ENCODE results near the gene ITFG2.
"Not testable (repeated sequence)": the region's sequence is repeated elsewhere in the genome, so short reads cannot be mapped to it uniquely, and the experiment has no call there.

The ITFG2 gene

GRCh38 chr12:2812290-2813213 lies at the start of gene ITFG2:
Gene ITFG2, plus strand, starts transcription at chr12:2812668. Its CDS starts 93 bp downstream, at chr12:2812761.
- DNase-seq, result peak; percentile 94

GRCh38 chr12:2764398-2764797 lies 48.1 kb upstream of the ITFG2 start:
- no peak for DNase-seq

DNA sequence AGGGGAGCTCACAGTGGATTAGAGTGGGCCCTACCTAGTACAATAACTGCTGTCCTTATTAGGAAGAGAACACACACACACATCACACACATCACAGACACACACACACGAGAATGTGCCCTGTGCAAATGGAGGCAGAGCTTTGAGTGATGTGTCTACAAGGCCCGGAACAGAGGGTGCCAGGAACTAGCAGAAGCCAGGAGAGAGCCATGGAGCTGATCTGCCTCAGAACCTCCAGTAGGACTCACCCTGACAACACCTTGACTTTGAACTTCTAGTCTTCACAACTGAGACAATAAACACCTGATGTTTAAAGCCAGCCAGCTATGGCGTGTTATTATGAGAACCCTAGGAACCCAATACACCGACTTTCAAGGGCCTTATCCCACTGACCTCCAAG lies 47.4 kb upstream of the ITFG2 start:
- DNase-seq, result no peak

DNA sequence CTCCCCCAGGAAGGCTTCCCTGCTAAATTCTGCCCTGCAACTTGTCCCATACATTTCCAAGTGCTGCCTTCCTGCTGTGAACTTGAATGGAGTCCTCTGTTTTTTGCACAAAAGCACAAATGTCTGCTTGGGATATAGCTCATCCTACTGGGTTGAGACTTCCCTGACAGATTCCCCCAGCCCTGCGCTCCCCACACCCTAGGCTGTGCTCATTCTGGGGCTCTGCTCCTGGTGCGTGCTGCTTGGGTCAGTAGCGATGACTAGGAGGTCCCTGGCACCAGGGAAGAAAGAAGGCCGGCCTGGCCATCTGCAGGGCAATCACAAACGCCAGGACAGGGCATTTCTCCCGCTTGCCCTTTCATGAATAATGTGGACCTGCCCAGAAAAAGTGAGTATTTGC lies 46.9 kb upstream of the ITFG2 start:
- DNase-seq, result no peak

GRCh38 chr12:2768224-2768961 lies 44.1 kb upstream of the ITFG2 start:
- DNase-seq, result no peak

DNA sequence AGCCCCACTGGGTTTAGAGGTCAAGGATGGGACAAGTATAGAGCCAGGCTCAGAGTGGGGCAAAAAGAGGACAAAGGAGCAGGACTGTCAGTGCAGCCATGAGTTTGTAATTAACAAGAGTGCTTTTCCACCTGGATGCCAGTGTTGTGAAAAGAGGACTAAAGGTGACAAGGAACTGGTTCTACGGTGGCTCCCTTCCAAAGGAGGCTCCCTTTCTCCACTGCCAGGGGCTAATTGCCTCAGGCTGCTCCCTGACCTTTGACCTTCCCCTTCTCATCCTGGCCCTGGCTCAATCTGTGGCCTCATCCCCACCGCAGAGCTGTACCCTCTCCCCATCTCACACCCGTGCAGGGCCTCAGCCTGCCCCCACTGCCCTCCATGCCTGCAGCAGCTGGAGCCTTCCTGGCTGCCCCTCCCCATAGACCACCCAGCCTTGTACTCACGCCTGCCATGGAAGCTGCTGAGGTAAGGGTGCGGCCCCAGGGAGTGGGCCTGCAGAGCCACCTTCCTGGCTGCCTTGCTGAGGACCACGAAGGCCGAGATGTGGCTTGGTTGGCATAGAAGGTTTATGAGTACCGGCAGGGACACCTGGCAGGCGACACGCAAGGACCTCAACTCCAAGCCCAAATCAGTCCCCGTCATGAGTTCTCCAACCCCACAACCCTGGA lies 42.5 kb upstream of the ITFG2 start:
- DNase-seq, result no peak

- not testable (repeated sequence) for DNase-seq
Measured at GRCh38 chr12:2770544-2770943, 41.9 kb upstream of the ITFG2 start.

GRCh38 chr12:2772370-2772769 lies 40.1 kb upstream of the ITFG2 start:
- no peak for DNase-seq

DNA sequence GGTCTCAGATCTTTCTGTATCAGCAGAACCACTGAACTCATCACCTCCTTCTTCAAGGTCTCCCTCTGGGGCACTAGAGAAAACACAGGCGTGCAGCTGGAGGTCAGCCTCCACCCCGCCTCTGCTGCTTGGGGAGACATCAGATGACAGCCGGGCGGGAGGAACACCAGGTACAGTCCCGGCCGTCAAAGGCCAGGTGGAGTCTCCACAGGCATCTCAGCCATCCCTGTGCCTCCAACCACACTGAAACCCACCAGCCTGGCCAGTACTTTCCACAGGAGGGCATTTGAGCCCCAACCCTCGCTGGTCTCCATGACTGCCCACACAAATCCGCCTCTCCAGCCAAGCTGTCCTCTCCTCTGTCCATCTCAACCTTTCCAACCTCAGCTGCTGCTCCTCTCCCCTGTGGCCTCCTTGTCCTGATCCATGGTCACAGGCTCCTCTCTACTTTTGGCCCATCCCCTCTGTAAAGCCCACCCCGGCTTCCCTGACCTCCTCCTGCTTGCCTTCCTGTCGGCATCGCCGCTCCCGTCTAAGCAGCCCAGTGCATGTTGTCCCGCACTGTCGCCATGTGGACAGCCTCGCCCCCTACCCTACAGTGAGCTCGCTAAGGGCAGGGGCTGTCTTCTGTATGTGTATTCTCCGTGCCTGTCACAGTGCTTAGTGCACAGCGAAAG lies 39.1 kb upstream of the ITFG2 start:
- DNase-seq, result no peak

DNA sequence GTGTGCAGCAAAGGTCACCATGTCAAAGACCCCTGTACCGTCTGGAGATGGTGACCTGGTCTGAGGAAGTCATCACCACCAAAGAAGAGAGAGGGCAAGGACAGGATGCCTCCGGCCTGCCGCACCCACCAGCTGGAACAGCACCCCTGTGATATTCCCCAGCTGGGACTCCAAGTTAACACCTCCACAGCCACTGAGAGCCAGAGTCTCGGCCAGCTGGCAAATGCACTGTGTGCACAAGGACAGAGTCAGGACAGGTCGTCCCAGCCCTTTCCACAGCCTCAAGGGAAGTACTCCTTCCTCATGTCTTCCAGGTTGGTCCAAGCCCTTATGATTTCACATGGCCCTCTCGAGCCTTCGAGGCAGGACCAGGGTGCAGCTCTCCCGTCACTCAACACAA lies 37.0 kb upstream of the ITFG2 start:
- no peak for DNase-seq

DNA sequence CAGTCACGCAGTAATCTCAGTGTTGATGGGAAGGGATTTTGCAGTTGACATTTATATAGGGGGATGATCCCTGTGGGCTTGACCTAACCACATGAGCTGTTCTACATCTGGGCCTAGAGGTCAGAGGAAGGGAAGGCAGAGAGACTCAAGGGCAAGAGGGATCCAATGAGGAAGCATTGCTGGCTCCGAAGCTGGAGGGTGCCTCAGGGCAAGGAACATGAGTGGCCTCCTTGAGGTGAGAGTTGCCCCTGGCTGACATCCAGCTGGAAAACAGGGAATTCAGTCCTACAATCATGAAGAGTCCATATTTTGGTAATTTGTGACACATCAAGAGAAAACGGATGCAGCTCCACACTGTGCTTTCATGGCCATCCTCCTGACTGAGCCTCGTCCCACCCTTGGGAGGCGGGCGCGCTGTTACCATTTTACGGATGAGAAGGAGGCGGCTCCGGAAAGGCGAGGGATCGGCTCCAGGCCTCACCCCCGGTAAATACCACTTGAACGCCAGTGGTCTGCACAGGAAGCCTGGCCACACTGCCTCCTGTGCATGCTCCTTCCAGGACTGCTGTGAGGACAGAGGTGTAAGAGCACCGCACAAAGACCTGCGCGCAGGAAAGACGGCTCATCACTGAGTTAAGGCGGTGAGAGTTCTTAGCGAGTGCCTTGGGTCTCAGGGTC lies 36.2 kb upstream of the ITFG2 start:
- DNase-seq, result no peak

- DNase-seq, result no peak
Measured at GRCh38 chr12:2779281-2779680, 33.2 kb upstream of the ITFG2 start.

DNA sequence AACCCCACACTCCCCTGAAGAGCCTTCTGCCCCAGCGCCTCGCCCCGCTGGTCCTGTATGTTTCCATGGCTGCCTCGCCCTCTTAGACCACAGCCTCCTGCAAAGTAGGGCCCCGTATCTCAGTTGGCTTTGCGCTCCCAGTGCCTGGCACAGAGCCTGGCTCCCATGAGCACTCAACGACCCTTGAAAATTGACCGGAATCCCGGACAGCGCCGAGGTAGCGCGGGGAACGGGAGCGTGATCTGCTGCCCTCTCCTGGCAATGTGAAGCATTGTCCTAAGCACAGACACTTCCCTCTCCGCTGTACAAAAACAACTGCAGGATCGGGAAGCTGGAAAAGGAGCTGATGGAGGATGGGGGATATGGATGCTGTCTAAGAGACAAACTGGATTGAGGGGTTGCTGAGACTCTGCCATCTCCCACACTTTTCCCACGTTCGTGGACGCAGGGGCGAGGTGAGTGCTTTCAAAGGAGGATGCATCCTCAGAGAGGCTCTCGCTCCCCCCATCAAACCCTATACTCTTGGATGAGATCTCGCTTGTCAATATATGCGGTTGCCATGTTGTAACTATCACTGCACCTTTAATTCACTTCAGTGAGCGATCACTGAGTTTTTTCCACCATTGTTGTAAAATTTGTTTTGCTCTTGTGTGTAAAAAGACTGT lies 28.4 kb upstream of the ITFG2 start:
- DNase-seq, result peak; percentile 39

- no peak for DNase-seq
Measured at GRCh38 chr12:2785017-2785416, 27.5 kb upstream of the ITFG2 start.

DNA sequence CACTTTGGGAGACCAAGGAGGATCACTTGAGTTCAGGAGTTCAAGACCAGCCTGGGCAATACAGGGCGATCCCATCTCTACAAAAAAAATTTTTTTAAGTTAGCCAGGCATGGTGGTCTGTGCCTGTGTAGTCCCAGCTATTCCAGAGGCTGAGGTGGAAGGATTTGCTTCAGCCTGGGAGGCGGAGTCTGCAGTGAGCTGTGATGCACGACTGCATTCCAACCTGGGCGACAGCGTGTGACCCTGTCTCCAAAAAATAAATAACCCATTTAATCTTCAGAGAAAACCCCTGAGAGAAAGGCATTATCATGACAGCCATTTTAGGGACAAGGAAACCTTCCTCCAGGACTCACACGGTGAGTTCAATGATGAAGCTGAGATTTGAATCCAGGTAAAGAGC lies 21.4 kb upstream of the ITFG2 start:
- DNase-seq, result no peak

DNA sequence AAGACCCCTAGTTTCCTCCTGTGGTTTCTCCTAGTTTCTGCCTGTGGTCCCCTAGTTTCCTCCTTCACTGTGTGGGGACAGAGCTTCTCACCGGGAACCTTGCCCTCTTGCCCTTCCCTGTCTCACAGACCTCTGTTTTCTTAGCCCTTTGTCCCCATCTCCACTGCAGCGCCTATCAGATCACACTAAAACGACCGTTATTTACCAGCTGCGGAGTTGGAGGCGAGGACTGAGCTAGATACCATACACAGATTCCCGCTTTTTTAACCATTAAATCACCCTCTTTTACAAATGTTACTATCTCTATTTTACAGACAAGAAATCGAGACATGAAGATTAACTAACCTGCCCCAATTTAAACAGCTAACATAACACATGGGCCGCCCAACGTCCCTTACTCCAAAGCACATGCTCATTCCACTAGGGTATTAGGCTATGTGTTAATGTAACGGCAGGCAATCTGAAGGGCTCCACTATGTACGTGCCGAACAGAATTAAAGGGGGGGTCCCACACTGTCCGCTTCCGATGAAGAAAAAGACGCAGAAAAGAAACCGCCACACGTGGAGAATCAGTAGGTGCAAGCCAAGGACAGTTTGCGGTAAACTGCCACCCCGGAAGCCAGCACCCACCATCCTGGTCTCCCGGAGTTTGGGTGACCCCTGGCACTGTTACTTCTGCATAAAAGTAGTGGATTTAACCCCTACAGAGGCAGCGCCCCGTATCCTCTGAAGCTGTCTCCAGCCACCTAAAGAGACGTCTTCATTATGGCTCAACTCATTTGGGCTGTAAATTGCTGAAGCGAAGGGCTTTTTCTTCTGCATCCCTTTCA lies 19.6 kb upstream of the ITFG2 start:
- no peak for DNase-seq

- DNase-seq, result no peak
Measured at GRCh38 chr12:2793561-2793960, 18.9 kb upstream of the ITFG2 start.

DNA sequence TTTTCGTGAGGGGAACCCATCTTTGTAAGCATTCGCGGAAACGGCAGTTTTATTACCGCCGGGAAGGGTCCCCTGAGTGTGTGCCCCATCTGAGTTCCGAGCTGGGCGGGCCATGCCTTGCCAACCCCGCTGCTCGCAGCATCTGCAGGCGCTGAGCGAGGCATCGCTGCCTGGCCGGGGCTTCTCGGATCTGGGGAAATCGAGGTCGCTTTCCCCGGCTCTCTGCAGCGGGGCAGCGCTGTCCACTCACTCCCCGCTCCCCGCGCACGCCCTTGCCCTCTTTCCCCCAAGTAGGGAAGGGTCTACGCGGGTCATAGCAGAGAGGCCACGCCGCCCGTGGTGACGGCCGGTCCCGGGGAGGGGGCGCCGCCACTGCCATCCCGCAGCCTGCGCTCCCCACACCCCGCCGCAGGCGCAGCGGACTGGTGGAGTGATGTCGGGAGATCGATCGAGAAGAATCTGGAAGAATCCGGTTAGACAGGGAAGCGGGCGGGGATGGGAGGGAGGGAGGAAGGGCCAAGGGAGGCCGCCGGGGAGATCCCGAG lies 18.2 kb upstream of the ITFG2 start:
- peak; percentile 16 for DNase-seq

GRCh38 chr12:2794736-2795289 lies 17.7 kb upstream of the ITFG2 start, which contains the start of gene FKBP4:
Gene FKBP4, plus strand, starts transcription at chr12:2794970. Its CDS starts 170 bp downstream, at chr12:2795140.
- peak; percentile 89 for DNase-seq
